Activated naive CD8-positive, alpha-beta T cell treated with anti-CD3 and anti-CD28 coated beads for 36 hours (primary cell): ENCODE measurements around the gene C2orf80. TPM values are rescaled to one million over a fixed set of nuclear protein-coding genes. Genes with fewer than 3 reads are reported as not detected.
A peak's percentile ranks its signal among the peaks of the same experiment; 100 is the strongest.
"Not testable (repeated sequence)": the region's sequence is repeated elsewhere in the genome, so short reads cannot be mapped to it uniquely, and the experiment has no call there.

ENCODE experiments used
- DNase-seq: peaks from one replicate; pipeline ENCODE4 v3.0.0; 2021
- H3K27ac Mint-ChIP-seq: one replicate; pipeline ENCODE4 v1.8.0; 2022; ENCODE audit warnings: mild to moderate bottlenecking, moderate library complexity, mixed read lengths
- H3K27me3 Mint-ChIP-seq: one replicate; pipeline ENCODE4 v1.8.0; 2022; ENCODE audit warnings: mild to moderate bottlenecking, mixed read lengths
- H3K36me3 Mint-ChIP-seq: one replicate; pipeline ENCODE4 v1.8.0; 2021; ENCODE audit warnings: mild to moderate bottlenecking, mixed read lengths
- H3K4me1 Mint-ChIP-seq: one replicate; pipeline ENCODE4 v1.8.0; 2021; ENCODE audit warnings: mixed read lengths
- H3K4me3 Mint-ChIP-seq: one replicate; pipeline ENCODE4 v1.8.0; 2022; ENCODE audit warnings: mild to moderate bottlenecking, moderate library complexity, mixed read lengths
- H3K9me3 Mint-ChIP-seq: one replicate; pipeline ENCODE4 v1.8.0; 2022; ENCODE audit warnings: mixed read lengths
- total RNA-seq, 2 experiments: library from RNA; stranded (reverse); gene quantifications; one replicate each; pipeline ENCODE4 v1.2.3, GENCODE V29; 2021

C2orf80 gene
- total RNA-seq, 2 experiments from 2014 or later, result not detected

DNA sequence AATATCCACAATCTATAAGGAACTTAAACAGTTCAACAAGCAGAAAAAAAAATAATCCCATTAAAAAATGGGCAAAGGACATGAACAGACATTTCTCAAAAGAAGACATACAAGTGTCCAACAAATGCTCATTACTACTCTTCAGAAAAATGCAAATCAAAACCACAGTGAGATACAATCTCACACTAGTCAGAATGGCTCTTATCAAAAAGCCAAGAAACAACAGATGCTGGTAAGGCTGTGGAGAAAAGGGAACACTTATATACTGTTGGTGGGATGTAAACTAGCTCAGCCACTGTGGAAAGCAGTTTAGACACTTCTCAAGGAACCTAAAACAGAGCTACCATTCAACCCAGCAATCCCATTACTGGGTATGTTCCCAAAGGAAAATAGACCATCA lies 36.7 kb downstream of the C2orf80 start:
- Mint-ChIP-seq H3K27ac (no peak overlapping the region), H3K4me1 (no peaks in the 10 kb centered on the region), H3K27me3 (no peaks in the 10 kb centered on the region), H3K9me3 (peaks cover 5% of the 10 kb centered on the region), H3K36me3 (no peaks in the 10 kb centered on the region), H3K4me3 (no peak overlapping the region)
- no peak for DNase-seq

DNA sequence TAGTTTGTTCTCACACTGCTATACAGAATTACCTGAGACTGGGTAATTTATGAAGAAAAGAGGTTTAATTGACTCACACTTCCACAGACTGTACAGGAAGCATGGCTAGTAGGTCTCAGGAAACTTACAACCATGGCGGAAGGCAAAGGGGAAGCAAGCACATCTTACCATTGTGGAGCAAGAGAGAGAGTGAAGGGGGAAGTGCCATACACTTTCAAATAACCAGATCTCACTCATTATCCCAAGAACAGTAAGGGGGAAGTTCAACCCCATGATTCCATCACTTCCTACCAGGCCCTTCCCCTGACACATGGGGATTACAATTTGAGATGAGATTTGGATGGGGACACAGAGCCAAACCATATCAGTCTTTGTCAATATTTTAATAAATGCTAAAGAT lies 38.9 kb downstream of the C2orf80 start:
- no peak for DNase-seq
- Mint-ChIP-seq H3K27me3 (no peaks in the 10 kb centered on the region), H3K36me3 (no peaks in the 10 kb centered on the region), H3K9me3 (peaks cover 5% of the 10 kb centered on the region), H3K4me1 (no peaks in the 10 kb centered on the region), H3K27ac (no peak overlapping the region), H3K4me3 (no peak overlapping the region)

DNA sequence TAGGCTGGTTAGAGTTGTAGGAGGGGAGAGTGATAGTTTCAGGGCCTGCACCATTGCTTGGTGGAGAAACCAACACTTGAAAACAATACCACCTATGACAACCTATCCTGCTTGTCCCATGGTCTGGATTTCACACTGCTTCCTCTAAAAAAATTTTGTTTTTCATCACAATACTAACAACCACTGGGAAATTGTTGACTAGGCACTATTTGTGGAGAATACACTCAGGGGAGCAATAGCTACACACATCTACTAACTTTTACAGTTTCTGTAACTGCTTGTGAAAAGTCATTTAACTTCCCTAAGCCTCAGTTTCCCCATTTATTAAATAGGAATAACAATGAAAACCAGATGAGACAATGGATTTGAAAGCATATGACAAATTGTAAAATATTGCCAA lies 39.7 kb downstream of the C2orf80 start:
- Mint-ChIP-seq H3K4me3 (no peak overlapping the region), H3K36me3 (no peaks in the 10 kb centered on the region), H3K9me3 (peaks cover 5% of the 10 kb centered on the region), H3K27me3 (no peaks in the 10 kb centered on the region), H3K27ac (no peak overlapping the region), H3K4me1 (no peaks in the 10 kb centered on the region)
- DNase-seq, result no peak

DNA sequence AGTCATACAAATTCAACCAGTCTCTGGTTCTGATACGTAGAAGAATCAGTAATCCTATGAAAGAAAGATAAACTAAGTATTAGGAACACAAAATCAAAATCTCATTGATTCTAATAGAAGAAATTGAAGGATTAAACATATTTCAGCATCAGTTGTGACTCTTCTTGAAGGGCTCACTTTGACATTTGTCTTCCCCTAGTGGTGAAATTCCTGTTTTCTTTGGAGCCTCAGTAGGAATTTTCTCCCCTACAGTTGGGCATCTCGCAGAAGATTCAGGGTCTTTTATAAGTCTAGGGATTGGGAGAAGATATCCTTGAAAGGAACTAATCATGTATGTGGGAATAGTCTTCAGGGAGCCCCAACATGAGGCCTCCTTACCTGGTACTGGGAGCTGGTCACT lies 41.0 kb downstream of the C2orf80 start:
- no peaks in the 10 kb centered on the region for H3K36me3 Mint-ChIP-seq
- no peaks in the 10 kb centered on the region for H3K27me3 Mint-ChIP-seq
- H3K4me3 Mint-ChIP-seq, result no peak overlapping the region
- H3K9me3 Mint-ChIP-seq, result peaks cover 5% of the 10 kb centered on the region
- DNase-seq, result no peak
- H3K4me1 Mint-ChIP-seq, result no peaks in the 10 kb centered on the region
- no peak overlapping the region for H3K27ac Mint-ChIP-seq

DNA sequence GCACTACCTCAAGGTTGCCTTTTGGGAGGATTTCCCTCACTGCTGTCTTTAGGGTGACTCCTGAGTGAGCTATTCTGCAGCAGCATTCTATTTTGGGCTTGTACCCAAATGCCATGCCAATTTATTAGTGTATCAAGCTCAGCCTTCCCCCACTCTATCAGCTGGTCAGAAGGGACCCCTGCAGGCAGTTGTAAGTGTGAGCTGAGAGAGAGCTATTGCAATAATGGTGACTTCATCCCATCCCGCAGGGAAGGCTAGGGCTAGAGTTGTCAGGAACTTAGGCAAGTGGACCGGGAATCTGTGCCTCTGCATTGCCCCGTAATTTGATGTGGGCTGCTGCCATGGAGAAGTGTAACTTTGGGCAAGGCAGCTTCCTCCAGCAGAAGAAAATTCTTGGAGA lies 42.1 kb downstream of the C2orf80 start:
- Mint-ChIP-seq H3K27ac (no peak overlapping the region), H3K27me3 (no peaks in the 10 kb centered on the region), H3K9me3 (peaks cover 5% of the 10 kb centered on the region), H3K4me3 (no peak overlapping the region), H3K36me3 (no peaks in the 10 kb centered on the region), H3K4me1 (no peaks in the 10 kb centered on the region)
- DNase-seq, result no peak

DNA sequence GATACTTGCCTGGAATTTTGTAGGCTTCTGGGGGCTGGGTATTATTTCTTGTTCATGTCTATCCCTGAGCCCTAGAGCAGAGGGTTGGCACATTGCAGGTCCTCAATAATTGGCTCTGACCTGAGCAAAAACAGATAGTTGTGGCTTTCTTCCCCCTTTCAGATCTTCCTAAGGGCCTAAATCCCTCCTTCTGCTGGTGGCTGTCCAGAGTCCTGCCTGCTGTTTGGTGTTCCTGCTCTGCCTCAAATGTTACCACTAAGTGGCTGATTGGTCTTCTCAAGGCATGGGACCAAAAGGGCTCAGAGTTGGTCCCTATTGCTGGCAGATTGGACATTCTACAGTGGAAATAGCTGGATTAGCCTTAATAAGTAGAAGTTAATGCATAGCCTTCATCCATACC lies 42.8 kb downstream of the C2orf80 start:
- H3K9me3 Mint-ChIP-seq, result peaks cover 5% of the 10 kb centered on the region
- H3K4me3 Mint-ChIP-seq, result no peak overlapping the region
- no peak for DNase-seq
- H3K4me1 Mint-ChIP-seq, result no peaks in the 10 kb centered on the region
- H3K27ac Mint-ChIP-seq, result no peak overlapping the region
- no peaks in the 10 kb centered on the region for H3K27me3 Mint-ChIP-seq
- H3K36me3 Mint-ChIP-seq, result no peaks in the 10 kb centered on the region

DNA sequence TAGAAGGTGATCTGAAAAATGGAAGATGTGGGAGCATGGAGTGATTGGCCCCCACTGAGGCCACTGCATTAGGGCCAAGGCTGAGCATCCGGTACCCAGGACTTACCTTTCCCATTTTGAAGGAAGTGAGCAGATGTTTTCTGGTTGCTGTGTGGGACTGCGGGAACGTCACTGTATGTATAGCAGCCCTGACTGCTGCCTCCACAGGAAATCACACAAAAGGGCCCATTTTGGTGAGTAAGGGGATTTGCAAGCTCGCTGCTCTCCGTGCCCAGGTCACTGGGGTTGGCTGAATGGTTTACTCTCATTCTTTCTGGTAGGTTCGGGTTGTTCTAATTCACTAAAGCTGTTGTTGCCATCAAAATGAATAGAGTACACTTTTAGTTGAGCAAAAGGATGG lies 43.8 kb downstream of the C2orf80 start, which contains the start of gene CRYGB:
Gene CRYGB, minus strand, starts transcription at position 153 of the 400 bp plus-strand sequence. Its CDS starts 38 bp downstream, at position 115.
- DNase-seq, result no peak
- H3K9me3 Mint-ChIP-seq, result peaks cover 5% of the 10 kb centered on the region
- no peak within 1 kb of the TSS for H3K27ac Mint-ChIP-seq
- H3K27me3 Mint-ChIP-seq, result no peaks in the 10 kb centered on the region
- H3K4me1 Mint-ChIP-seq, result no peaks in the 10 kb centered on the region
- H3K36me3 Mint-ChIP-seq, result no peaks in the 10 kb centered on the region
- H3K4me3 Mint-ChIP-seq, result no peak within 1 kb of the TSS

DNA sequence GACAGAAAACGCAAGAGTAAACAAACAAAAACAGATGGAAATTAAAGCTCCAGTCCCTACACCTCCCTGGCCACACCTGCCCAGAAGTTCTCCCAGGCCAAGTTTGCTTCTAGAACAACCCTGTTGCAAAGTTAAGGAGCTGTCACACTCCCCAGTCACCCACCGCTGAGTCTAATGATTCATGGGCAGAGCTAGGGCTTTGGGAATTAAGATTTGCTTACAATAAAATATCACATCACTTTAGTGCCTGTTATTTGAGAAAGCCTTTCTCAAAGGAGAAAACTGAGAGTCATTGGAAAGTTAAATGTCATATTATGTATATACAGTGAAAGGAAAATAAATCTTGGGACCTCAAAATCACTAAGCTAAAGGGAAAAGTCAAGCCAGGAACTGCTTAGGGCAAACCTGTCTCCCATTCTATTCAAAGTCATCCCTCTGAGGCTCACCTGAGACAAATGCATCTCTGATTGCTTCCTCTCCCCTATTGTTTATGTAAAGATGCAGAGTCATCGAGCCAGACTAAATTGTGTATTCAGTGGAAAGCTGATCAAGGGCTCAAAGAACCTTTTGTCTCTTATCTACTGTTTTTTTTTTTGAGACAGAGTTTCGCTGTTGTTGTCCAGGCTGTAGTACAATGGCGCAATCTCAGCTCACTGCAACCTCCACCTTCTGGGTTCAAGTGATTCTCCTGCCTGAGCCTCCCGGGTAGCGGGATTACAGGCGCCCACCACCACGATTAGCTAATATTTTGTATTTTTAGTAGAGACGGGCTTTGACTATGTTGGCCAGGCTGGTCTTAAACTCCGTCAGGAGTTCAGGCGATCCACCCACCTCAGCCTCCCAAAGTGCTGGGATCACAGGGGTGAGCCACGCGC lies 46.7 kb downstream of the C2orf80 start:
- DNase-seq, result no peak
- peaks cover 1% of the 10 kb centered on the region for H3K9me3 Mint-ChIP-seq
- H3K27ac Mint-ChIP-seq, result no peak overlapping the region
- H3K36me3 Mint-ChIP-seq, result no peaks in the 10 kb centered on the region
- H3K27me3 Mint-ChIP-seq, result no peaks in the 10 kb centered on the region
- no peaks in the 10 kb centered on the region for H3K4me1 Mint-ChIP-seq
- no peak overlapping the region for H3K4me3 Mint-ChIP-seq

DNA sequence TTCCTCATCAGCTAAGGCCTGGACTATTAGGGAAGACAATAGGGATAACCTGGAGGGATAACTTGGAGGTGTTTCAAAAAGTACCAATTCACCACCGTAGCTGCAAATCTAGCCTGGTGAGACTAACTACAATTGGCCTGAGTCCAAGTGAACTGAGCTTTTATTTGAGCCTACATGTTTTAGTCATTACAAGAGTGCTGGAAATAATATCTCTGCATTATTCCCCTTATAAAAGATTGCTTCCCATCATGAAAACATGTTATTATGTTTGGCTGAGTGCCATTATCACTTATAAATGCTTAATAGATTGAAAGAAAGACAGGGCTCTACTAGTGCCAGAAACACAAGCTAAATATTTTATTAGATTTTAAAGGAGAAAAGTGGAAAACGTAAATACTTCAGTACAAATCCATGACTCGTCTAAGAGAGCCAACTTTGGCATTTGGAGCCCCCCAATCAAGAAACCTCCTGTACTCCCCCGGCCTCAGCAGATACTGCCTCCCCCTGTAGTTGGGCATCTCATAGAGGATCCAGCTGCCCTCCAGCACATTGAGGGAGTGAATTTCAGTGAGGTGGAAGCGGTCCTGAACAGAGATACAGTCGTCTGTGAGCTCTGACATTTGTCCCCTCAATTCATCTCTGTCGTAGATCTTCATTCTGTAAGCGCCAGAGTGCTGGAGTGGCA lies 47.4 kb downstream of the C2orf80 start:
- no peak for DNase-seq
- Mint-ChIP-seq H3K9me3 (peaks cover 1% of the 10 kb centered on the region), H3K27ac (no peak overlapping the region), H3K36me3 (no peaks in the 10 kb centered on the region), H3K27me3 (no peaks in the 10 kb centered on the region), H3K4me3 (no peak overlapping the region), H3K4me1 (no peaks in the 10 kb centered on the region)

DNA sequence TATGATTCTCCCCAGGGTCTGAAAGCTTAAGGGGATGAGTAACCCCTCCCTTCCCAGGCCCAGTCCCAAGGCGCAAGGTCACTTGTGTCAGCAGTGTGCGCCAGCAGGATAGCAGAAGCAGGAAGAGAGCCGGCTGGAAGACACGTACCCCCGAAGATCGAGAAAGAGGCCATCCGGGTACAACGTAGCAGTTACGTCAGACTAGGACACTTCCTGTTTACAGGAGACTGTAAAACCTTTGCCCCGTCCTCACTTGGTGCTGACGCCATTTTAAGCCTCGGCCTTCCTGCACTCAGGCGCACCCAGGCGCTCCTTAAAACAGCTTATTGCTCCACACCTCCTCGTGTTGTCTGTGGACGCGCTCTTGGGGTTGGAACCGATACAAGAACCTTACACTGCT lies 50.4 kb downstream of the C2orf80 start:
- Mint-ChIP-seq H3K36me3 (no peaks in the 10 kb centered on the region), H3K27me3 (no peaks in the 10 kb centered on the region), H3K4me3 (no peak overlapping the region), H3K9me3 (peaks cover 1% of the 10 kb centered on the region), H3K27ac (no peak overlapping the region), H3K4me1 (peaks cover 8% of the 10 kb centered on the region)
- no peak for DNase-seq

DNA sequence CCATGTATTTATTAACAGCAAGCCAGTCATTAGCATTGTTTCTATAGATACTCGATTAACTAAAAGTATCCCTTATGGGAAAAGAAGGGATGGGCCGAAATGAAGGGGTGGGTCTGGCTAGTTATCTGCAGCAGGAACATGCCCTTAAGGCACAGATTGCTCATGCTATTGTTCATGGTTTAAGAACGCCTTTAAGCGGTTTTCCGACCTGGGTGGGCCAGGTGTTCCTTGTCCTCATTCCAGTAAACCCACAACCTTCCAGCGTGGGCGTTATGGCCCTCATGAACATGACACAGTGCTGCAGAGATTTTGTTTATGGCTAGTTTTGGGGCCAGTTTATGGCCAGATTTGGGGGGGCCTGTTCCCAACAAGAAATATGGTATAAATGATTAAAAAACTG lies 51.5 kb downstream of the C2orf80 start:
- not testable (repeated sequence) for H3K4me3 Mint-ChIP-seq, H3K27me3 Mint-ChIP-seq, H3K27ac Mint-ChIP-seq, H3K9me3 Mint-ChIP-seq, DNase-seq, H3K36me3 Mint-ChIP-seq, H3K4me1 Mint-ChIP-seq

DNA sequence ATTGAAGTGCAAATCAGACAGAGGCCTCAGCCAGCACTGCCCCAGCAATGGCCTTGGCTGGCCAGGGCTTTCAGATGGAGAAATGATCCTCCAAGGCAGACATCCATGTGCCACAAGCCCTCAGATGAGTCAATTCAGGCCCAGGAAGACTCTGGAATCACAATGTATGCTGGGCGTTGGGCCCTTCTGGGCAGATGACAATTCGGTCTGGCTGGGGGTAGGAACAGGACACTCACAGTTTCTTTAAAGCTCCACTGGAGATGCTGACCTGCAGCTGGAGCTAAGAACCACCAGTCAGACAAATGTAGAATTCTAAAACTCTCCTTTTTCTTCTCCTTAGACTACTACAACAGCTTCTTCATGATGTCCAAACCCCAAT lies 53.1 kb downstream of the C2orf80 start:
- peaks cover 5% of the 10 kb centered on the region for H3K27me3 Mint-ChIP-seq
- H3K4me1 Mint-ChIP-seq, result peaks cover 8% of the 10 kb centered on the region
- H3K36me3 Mint-ChIP-seq, result no peaks in the 10 kb centered on the region
- H3K9me3 Mint-ChIP-seq, result peaks cover 1% of the 10 kb centered on the region
- H3K27ac Mint-ChIP-seq, result no peak overlapping the region
- H3K4me3 Mint-ChIP-seq, result no peak overlapping the region
- no peak for DNase-seq

DNA sequence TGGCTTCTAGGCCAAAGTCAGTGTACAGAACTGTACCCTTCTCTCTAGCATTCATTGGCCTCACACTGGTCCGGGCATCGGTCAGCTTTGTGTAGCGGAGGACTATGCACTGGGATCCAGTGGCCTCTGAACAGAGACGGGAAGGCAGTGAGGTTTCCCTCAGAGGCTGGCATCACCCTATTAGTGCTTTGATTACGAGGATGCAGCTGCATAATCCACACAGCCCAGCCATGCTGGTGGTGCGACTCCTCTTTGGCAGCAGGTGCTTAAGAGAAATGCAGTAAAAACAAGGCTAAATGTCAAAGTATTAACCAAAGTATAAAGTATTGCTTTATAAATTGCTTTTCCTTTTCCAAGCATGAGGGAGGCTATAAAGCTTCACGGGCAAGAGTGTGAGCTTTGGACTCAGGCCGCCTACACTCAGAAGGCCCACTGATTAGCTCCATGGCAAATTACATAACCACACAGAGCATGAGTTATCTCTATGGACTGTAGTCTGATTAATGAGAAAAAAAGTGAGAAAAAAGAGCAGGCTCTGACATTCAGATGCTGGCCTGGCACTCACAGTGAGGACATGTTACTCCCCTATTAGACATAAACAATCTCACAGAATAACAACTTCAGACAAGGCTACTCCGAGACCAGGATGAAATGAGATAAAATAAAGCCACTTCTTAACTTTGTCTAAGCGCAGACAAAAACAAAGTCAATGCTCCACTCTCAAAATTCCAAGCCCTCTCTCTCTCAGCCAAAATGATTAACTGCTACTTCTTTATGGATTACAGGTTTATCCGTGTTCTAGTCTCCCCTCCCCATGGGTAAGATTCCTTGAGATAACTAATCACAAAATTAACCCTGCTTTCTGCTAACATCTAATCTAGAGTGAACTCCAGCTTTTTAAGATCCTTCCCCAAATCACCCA lies 53.8 kb downstream of the C2orf80 start:
- DNase-seq, result no peak
- H3K4me3 Mint-ChIP-seq, result no peak overlapping the region
- peaks cover 5% of the 10 kb centered on the region for H3K27me3 Mint-ChIP-seq
- peaks cover 1% of the 10 kb centered on the region for H3K9me3 Mint-ChIP-seq
- no peak overlapping the region for H3K27ac Mint-ChIP-seq
- peaks cover 8% of the 10 kb centered on the region for H3K4me1 Mint-ChIP-seq
- H3K36me3 Mint-ChIP-seq, result no peaks in the 10 kb centered on the region

DNA sequence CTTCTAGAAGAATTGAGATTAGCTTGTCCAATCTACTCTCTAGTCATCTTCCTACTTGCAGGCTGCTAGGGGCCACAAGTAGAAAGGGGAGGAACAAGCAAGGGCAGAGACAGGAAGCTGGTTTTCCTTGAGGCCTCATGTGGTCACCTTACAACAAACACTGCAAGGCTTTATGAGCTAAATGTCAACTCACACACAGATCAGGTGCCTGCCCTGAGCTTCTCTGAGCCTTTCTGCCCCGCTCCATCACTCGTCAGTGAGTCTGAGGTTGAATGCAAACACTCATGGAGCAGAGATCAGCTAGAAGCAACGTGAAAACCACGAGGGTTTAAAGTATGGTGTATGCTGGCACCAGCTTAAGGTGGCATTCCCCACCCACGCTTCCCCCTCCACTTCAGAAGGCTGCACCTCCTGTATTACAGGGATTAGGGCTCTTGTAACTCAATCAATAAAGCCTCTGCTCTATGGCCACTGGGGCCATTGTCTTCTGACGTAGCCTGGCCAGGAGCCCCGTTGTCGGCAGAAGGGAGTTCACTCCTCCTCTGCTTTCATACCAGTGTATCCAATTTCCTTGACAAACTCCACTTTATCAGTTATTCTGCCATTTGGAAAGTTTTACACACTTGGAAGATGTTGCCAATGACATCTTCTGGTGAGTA lies 54.8 kb downstream of the C2orf80 start:
- peaks cover 8% of the 10 kb centered on the region for H3K4me1 Mint-ChIP-seq
- H3K4me3 Mint-ChIP-seq, result no peak overlapping the region
- H3K27ac Mint-ChIP-seq, result no peak overlapping the region
- H3K36me3 Mint-ChIP-seq, result no peaks in the 10 kb centered on the region
- H3K9me3 Mint-ChIP-seq, result peaks cover 1% of the 10 kb centered on the region
- peak; percentile 12 for DNase-seq
- H3K27me3 Mint-ChIP-seq, result peaks cover 5% of the 10 kb centered on the region
